HepG2 (cell line): ENCODE results near the gene CCDC167. TPM values are rescaled to one million over a fixed set of nuclear protein-coding genes. Genes with fewer than 3 reads are reported as not detected.

Experiments
- ATAC-seq: fragments of 200-7000 bp; cut with Tn5 transposase; 3 replicates; pipeline ENCODE4 v1.9.1; 2020; ENCODE audit warnings: mild to moderate bottlenecking, moderate library complexity
- BruUV-seq: library from RNA; stranded (reverse); fragments of 400-500 nt; replicated peaks from 2 replicates; lab custom pipeline; 2021; lab: Mats Ljungman, UMichigan
- CTCF ChIA-PET: fragments of 300-600 bp; formaldehyde crosslinking; extraction: SDS; loops from one replicate; lab custom pipeline; 2021; ENCODE audit warnings: low total read pairs, inconsistent platforms, low intra/inter-chr PET ratio; lab: Yijun Ruan, JAX
- POLR2A ChIA-PET: fragments of 350-600 bp; sonication (Branson Sonifier 250); formaldehyde crosslinking; loops from one replicate; lab custom pipeline; 2020; ENCODE audit warnings: antibody characterized with exemption, inconsistent platforms; lab: Yijun Ruan, JAX
- DNase-seq: peaks from one replicate; pipeline ENCODE4 v3.0.0-alpha.2; 2015; ENCODE audit warnings: low spot score
- FAIRE-seq: peaks from 3 replicates; lab custom pipeline; 2011; peaks lifted over from hg19 to GRCh38; lab: Jason Lieb, UNC
- H2AFZ ChIP-seq: one replicate; pipeline ENCODE4 v1.6.1; 2011; ENCODE audit warnings: low read length, inconsistent platforms
- H3K27ac ChIP-seq: fragments of 300-600 bp; 3 replicates; pipeline ENCODE4 v1.8.0; 2011; ENCODE audit warnings: mixed run types, mild to moderate bottlenecking, mixed read lengths, low read length, inconsistent platforms; ENCODE audit not compliant: insufficient read depth; ENCODE audit errors: extremely low read length
- H3K27me3 ChIP-seq, 2 experiments: fragments of 200-600 bp in 1 of 2; 2 replicates in 1 of 2; 3 replicates in 1 of 2; pipeline versions ENCODE4 v1.6.0 to v1.8.0; 2011; ENCODE audit warnings: low read length in 2 of 2, mild to moderate bottlenecking in 2 of 2, moderate library complexity in 2 of 2, inconsistent platforms in 1 of 2; ENCODE audit not compliant: insufficient read depth in 2 of 2, control insufficient read depth in 1 of 2
- H3K36me3 ChIP-seq, 2 experiments: fragments of 200-600 bp in 1 of 2; replicated peaks in 1 of 2; 2 replicates in 1 of 2; 3 replicates in 1 of 2; pipeline versions ENCODE4 v1.5.1 to v1.8.0; 2011; ENCODE audit warnings: low read length in 2 of 2, inconsistent platforms in 1 of 2; ENCODE audit not compliant: insufficient read depth in 2 of 2, control insufficient read depth in 1 of 2
- H3K4me1 ChIP-seq: 2 replicates; pipeline ENCODE4 v1.5.1; 2012; ENCODE audit warnings: low read length, inconsistent platforms; ENCODE audit not compliant: insufficient read depth
- H3K4me2 ChIP-seq: 2 replicates; pipeline ENCODE4 v1.6.0; 2011; ENCODE audit warnings: low read depth, low read length, inconsistent platforms
- H3K4me3 ChIP-seq, 3 experiments: fragments of 200-600 bp in 1 of 3; sonication (generic), shearing (Covaris generic) in 1 of 3; replicated peaks in 1 of 3; 2 replicates each; pipeline ENCODE4 v1.5.1; 2011 to 2016; ENCODE audit warnings: low read length in 3 of 3, inconsistent platforms in 2 of 3, low read depth in 2 of 3, mild to moderate bottlenecking in 2 of 3, control low read depth in 1 of 3, mixed read lengths in 1 of 3; ENCODE audit not compliant: insufficient read depth in 1 of 3
- H3K79me2 ChIP-seq: one replicate; pipeline ENCODE4 v1.6.1; 2011; ENCODE audit warnings: low read length, inconsistent platforms; ENCODE audit not compliant: insufficient read depth
- H3K9ac ChIP-seq: 2 replicates; pipeline ENCODE4 v1.6.0; 2011; ENCODE audit warnings: mild to moderate bottlenecking, low read depth, low read length, inconsistent platforms; ENCODE audit not compliant: insufficient read depth
- H3K9me3 ChIP-seq: 2 replicates; pipeline ENCODE4 v1.5.1; 2012; ENCODE audit warnings: mild to moderate bottlenecking, low read length
- H4K20me1 ChIP-seq: 2 replicates; pipeline ENCODE4 v1.6.0; 2011; ENCODE audit warnings: inconsistent platforms, mild to moderate bottlenecking, low read length, moderate library complexity; ENCODE audit not compliant: insufficient read depth
- ATF7-NPFF ChIP-seq: sonication (generic); formaldehyde crosslinking; IDR thresholded peaks from 2 replicates; pipeline ENCODE4 v1.8.1; 2023; ENCODE audit warnings: mild to moderate bottlenecking, low read depth, missing genetic modification reagents, moderate library complexity
- CBFB ChIP-seq: sonication (generic); formaldehyde crosslinking; IDR thresholded peaks from 2 replicates; pipeline ENCODE4 v1.4.0; 2020; ENCODE audit warnings: missing genetic modification reagents
- FOXM1 ChIP-seq: sonication (generic); formaldehyde crosslinking; IDR thresholded peaks from 2 replicates; pipeline ENCODE4 v1.5.0; 2020; ENCODE audit warnings: missing genetic modification reagents
- MTA1 ChIP-seq: sonication (generic); formaldehyde crosslinking; IDR thresholded peaks from 2 replicates; pipeline ENCODE4 v1.4.0; 2020; ENCODE audit warnings: missing genetic modification reagents, mild to moderate bottlenecking, borderline replicate concordance
- RFX1 ChIP-seq: fragments of 450-650 bp; IDR thresholded peaks from 2 replicates; pipeline ENCODE4 v1.6.1; 2017
- SKI ChIP-seq: fragments of 450-650 bp; IDR thresholded peaks from one replicate; pipeline ENCODE4 v1.6.1; 2018; ENCODE audit warnings: mild to moderate bottlenecking; ENCODE audit not compliant: partially characterized antibody
- ZC3H13 ChIP-seq: sonication (generic); formaldehyde crosslinking; IDR thresholded peaks from 2 replicates; pipeline ENCODE4 v1.8.1; 2023; ENCODE audit warnings: mild to moderate bottlenecking, missing genetic modification reagents, moderate library complexity
- ZNF563 ChIP-seq: sonication (generic); formaldehyde crosslinking; IDR thresholded peaks from 2 replicates; pipeline ENCODE4 v1.8.0; 2022; ENCODE audit warnings: mild to moderate bottlenecking, moderate library complexity, missing genetic modification reagents
- WGBS: methylation state at CpG from one replicate; pipeline ENCODE4 v1.1.6; 2017; ENCODE audit warnings: low lambda C conversion rate; 5-methylcytosine and 5-hydroxymethylcytosine counted together
- in situ Hi-C: cut with HindIII; loops from 2 replicates; pipeline ENCODE4 v1.10.0; 2017; ENCODE audit warnings: low pct_unique_long_range_greater_than_20kb; ENCODE audit not compliant: extremely low pct_ligation_motif_present
- intact Hi-C: fragments of 100-400 bp; cut with micrococcal nuclease; formaldehyde crosslinking; loops from one replicate; pipeline ENCODE4 v1.10.0; 2022; ENCODE audit not compliant: unreplicated experiment
- polyA plus RNA-seq, 8 experiments: library from polyadenylated mRNA; depleted of rRNA in 3 of 8; stranded (reverse) in 7 of 8; unstranded in 1 of 8; fragments of >200 nt; fragmentation: Illumina TruSeq in 4 of 8; extraction: Trizol in 4 of 8; gene quantifications; 2 replicates each; pipeline versions ENCODE4 v1.2.1 to v1.2.3, GENCODE V29; 2011 to 2016; ENCODE audit warnings: low read depth in 4 of 8, missing spikeins in 1 of 8, mixed read lengths in 1 of 8; ENCODE audit not compliant: insufficient read depth in 1 of 8
- total RNA-seq, 5 experiments: library from RNA; depleted of rRNA; stranded (reverse); fragments of >200 nt; fragmentation: Illumina TruSeq; extraction: Trizol; gene quantifications; 2 replicates each; pipeline ENCODE4 v1.2.3, GENCODE V29; 2016; ENCODE audit warnings: low read depth in 1 of 5

Gene CCDC167
- total and polyA plus RNA-seq, 2 of the 13 experiments (the other 11 are each of a cell fraction or from before 2014, with no cell fraction given), result 48.4 to 66.8 TPM

DNA sequence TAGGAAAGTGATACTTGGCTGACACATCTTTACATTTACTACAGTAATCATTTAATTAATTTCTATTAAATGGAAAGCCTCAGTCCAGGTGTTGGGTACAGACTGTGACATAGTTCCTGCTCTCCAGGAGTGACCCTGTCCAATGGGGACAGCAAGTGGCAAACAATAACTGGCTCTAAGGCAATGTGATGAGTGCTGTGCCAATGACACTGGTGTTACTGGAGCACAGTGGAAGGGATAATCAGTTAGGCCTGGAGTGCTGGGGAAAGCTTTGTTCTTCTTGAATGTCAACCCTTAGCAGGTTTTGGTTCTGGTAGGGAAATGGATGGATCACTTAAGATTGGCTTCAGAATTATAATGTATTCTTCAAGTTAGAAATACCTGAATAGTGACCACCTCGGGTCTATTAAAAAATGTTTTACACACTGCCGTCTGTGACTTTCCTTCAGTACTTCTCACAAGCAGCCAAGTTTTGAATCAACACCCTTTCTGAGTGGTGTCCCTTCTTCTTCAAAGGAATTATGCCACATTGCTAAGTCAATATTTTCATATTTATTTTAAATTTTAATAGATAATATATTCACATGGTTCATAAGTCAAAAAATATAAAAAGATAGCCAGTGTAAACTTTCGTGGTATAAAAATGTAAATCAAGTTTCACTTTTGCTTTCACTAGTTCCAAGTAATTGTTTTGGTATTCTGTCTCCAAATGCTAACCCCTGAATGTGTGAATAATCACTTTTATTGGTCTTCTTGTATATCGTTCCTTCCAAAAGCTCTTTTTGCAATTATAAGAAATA, 57.1 kb downstream of the CCDC167 start:
- ATAC-seq, result no peak

DNA sequence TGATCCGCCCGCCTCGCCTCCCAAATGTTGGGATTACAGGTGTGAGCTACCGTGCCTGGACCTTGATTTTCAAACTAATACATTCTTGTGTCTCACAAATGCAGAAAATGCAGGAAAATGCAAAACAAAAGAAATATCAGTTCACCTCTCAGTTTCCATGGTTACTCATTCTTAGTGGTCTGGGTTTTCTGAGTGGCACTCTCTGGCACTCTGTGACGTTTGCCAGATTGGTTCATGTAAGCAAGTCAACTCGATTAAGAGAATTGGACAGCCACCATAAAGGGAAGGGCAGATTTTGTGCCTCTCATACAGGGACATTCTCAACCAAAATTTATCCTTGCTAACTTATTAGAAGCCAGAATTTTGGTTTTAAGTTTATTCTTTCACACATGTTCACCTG, 58.0 kb downstream of the CCDC167 start:
- Histone ChIP-seq H3K27ac (no peak overlapping the region), H3K4me2 (no peak overlapping the region), H3K9me3 (no peaks in the 10 kb centered on the region), H3K4me3 (no peak overlapping the region), H3K36me3 (peaks cover 17 to 68% of the 10 kb centered on the region in 2 experiments), H4K20me1 (no peaks in the 10 kb centered on the region), H3K27me3 (no peaks in the 10 kb centered on the region), H2AFZ (no peak overlapping the region), H3K9ac (no peak overlapping the region), H3K4me1 (no peaks in the 10 kb centered on the region), H3K79me2 (no peaks in the 10 kb centered on the region)
- no TSS peak for BruUV-seq
- FAIRE-seq, result no peak
- WGBS, result 95% methylated on average over 6 of the region's 6 CpGs
- intact Hi-C loops (no loop called here), in situ Hi-C loops (no loop called here)
- ATAC-seq, result no peak
- ChIA-PET POLR2A (no interaction called here), CTCF (no interaction called here)
- TF ChIP-seq CBFB (CRISPR knock-in tag) (no peak), ZC3H13 (CRISPR knock-in tag) (no peak), RFX1 (peak; percentile 14; the same call in 1 of the 2 replicates)
- no peak for DNase-seq

More for the DNA sequence above, 57.1 kb downstream of the CCDC167 start:
- CTCF ChIA-PET, result no interaction called here
- BruUV-seq, result no TSS peak
- Histone ChIP-seq H3K27ac (no peak overlapping the region), H3K9me3 (no peaks in the 10 kb centered on the region), H3K4me3 (no peak overlapping the region), H3K79me2 (no peaks in the 10 kb centered on the region), H3K36me3 (peaks cover 16 to 71% of the 10 kb centered on the region in 2 experiments), H3K4me2 (no peak overlapping the region), H3K27me3 (no peaks in the 10 kb centered on the region), H3K4me1 (no peaks in the 10 kb centered on the region)
- FAIRE-seq, result no peak
- in situ Hi-C loops, result no loop called here
- 95% methylated on average over 4 of the region's 4 CpGs for WGBS
- intact Hi-C loops, result no loop called here
- no peak for DNase-seq
- TF ChIP-seq ATF7-NPFF (CRISPR knock-in tag) (no peak), FOXM1 (CRISPR knock-in tag) (no peak), ZNF563 (no peak), MTA1 (CRISPR knock-in tag) (no peak), SKI (no peak)
- TF ChIP-seq, all 625 proteins: peak for 0
- Histone ChIP-seq H3K9ac (no peak overlapping the region), H2AFZ (no peak overlapping the region), H4K20me1 (no peaks in the 10 kb centered on the region)
- POLR2A ChIA-PET, result no interaction called here
